GM18505 (cell line): Measurements from ENCODE around the gene INHBE.

Source experiments
- ATAC-seq: cut with Tn5 transposase; IDR thresholded peaks from one replicate; pipeline ENCODE4 v1.9.1; 2021; ENCODE audit not compliant: unreplicated experiment
- POLR2A ChIP-seq: IDR thresholded peaks from 4 replicates; pipeline ENCODE4 v1.6.1; 2011; ENCODE audit warnings: borderline replicate concordance; ENCODE audit not compliant: insufficient read depth, insufficient read length; ENCODE audit errors: extremely low read depth

The INHBE gene

GRCh38 chr12:57451233-57451778, 3.8 kb upstream of the INHBE start:
- ATAC-seq: no peak
- TF ChIP-seq POLR2A: no peak

GRCh38 chr12:57452181-57452936, 2.7 kb upstream of the INHBE start:
- no peak for TF ChIP-seq POLR2A
- no peak for ATAC-seq

GRCh38 chr12:57452937-57453509, 2.1 kb upstream of the INHBE start:
- ATAC-seq: no peak
- TF ChIP-seq POLR2A: no peak

GRCh38 chr12:57454213-57454565, 918 bp upstream of the INHBE start:
- no peak for TF ChIP-seq POLR2A
- ATAC-seq: no peak

- no peak for ATAC-seq
- TF ChIP-seq POLR2A: no peak
Observed at GRCh38 chr12:57455374-57456144, 452 bp downstream of the INHBE start.

GRCh38 chr12:57456145-57456700, 1.1 kb downstream of the INHBE start:
- no peak for TF ChIP-seq POLR2A
- no peak for ATAC-seq

- no peak for ATAC-seq
- TF ChIP-seq POLR2A: no peak
Observed at GRCh38 chr12:57456737-57457490, 1.8 kb downstream of the INHBE start.

GRCh38 chr12:57458665-57459054, 3.6 kb downstream of the INHBE start:
- ATAC-seq: no peak
- no peak for TF ChIP-seq POLR2A

- ATAC-seq: peak; percentile 49
- peak; percentile 82 for TF ChIP-seq POLR2A
Observed at GRCh38 chr12:57459055-57459749, 4.1 kb downstream of the INHBE start.

GRCh38 chr12:57459750-57460467, 4.8 kb downstream of the INHBE start, which contains the start of gene GLI1:
GLI1 (plus strand) TSS chr12:57459785; CDS start chr12:57463692, 3,907 bp downstream.
- no peak for ATAC-seq
- no peak for TF ChIP-seq POLR2A

- no peak for TF ChIP-seq POLR2A
- ATAC-seq: no peak
Observed at GRCh38 chr12:57460468-57460784, 5.3 kb downstream of the INHBE start.

- ATAC-seq: no peak
- TF ChIP-seq POLR2A: no peak
Observed at GRCh38 chr12:57460841-57461275, 5.8 kb downstream of the INHBE start.
